ENCODE measurements around the gene SLC29A3.

Gene SLC29A3

GRCh38 chr10:71281646-71282322 lies 37.3 kb upstream of the SLC29A3 start:
- Histone ChIP-seq H2BK5ac (ENCODE audit: low read length) (peak overlapping the region; percentile 19), H2AFZ (ENCODE audit: low read length) (no peak overlapping the region), H3K18ac (ENCODE audit: low read length) (peak overlapping the region; percentile 27), H3K4ac (ENCODE audit: low read length) (no peak overlapping the region), H2BK12ac (ENCODE audit: low read length) (no peak overlapping the region), H4K91ac (ENCODE audit: low read depth, low read length, poor library complexity) (no peak overlapping the region), H3K23ac (ENCODE audit: low read depth, low read length, poor library complexity) (no peak overlapping the region), H3K27ac (replicated peaks; ENCODE audit: low read length) (no peak overlapping the region), H3K79me1 (ENCODE audit: low read depth, low read length) (peaks cover 7% of the 10 kb centered on the region), H3K4me3 (ENCODE audit: low read length in 2 of 2) (no peak overlapping the region), H3K9ac (ENCODE audit: low read depth, low read length, poor library complexity) (peak overlapping the region; percentile 12), H3K14ac (ENCODE audit: low read length) (no peak overlapping the region), H4K8ac (ENCODE audit: low read depth, low read length) (no peak overlapping the region), H3K9me3 (replicated peaks in 1 of 2; ENCODE audit: control insufficient read depth in 2 of 2, insufficient read depth in 1 of 2, low read depth in 1 of 2, low read length in 2 of 2) (no peaks in the 10 kb centered on the region), H2BK15ac (ENCODE audit: low read length) (no peak overlapping the region), H3K4me2 (ENCODE audit: insufficient read depth, low read length, poor library complexity, severe bottlenecking) (no peak overlapping the region), H2BK120ac (ENCODE audit: low read depth, low read length) (no peak overlapping the region), H3K27me3 (ENCODE audit: control insufficient read depth in 3 of 3, insufficient read depth in 3 of 3, low read depth in 1 of 3, low read length in 3 of 3) (peaks cover 0 to 3% (median 0%) of the 10 kb centered on the region in 3 experiments), H3K4me1 (ENCODE audit: control insufficient read depth in 2 of 2, insufficient read depth in 1 of 2, low read depth in 1 of 2, low read length in 2 of 2) (peaks cover 0 to 12% of the 10 kb centered on the region in 2 donors), H3K36me3 (replicated peaks in 1 of 2; ENCODE audit: control insufficient read depth in 2 of 2, insufficient read depth in 2 of 2, low read length in 2 of 2) (no peaks in the 10 kb centered on the region), H2AK5ac (ENCODE audit: low read depth, low read length) (peak overlapping the region; percentile 14)
- no CpG with 5 or more reads among the region's 8 CpGs for WGBS, 2 donors (ENCODE audit: extremely low coverage in 2 of 2, insufficient read length in 2 of 2, insufficient replicate concordance in 1 of 2)
- no peak for DNase-seq (ENCODE audit: low spot score)

GRCh38 chr10:71282323-71282680 lies 36.8 kb upstream of the SLC29A3 start:
- no peak overlapping the region for H3K4me2 ChIP-seq (ENCODE audit: insufficient read depth, low read length, poor library complexity, severe bottlenecking)
- H2BK120ac ChIP-seq (ENCODE audit: low read depth, low read length): no peak overlapping the region
- no peak overlapping the region for H2BK15ac ChIP-seq (ENCODE audit: low read length)
- H3K4me1 ChIP-seq (ENCODE audit: control insufficient read depth in 2 of 2, insufficient read depth in 1 of 2, low read depth in 1 of 2, low read length in 2 of 2): peaks cover 0 to 12% of the 10 kb centered on the region in 2 donors
- no peak overlapping the region for H3K23ac ChIP-seq (ENCODE audit: low read depth, low read length, poor library complexity)
- H3K4ac ChIP-seq (ENCODE audit: low read length): no peak overlapping the region
- H4K91ac ChIP-seq (ENCODE audit: low read depth, low read length, poor library complexity): no peak overlapping the region
- peak overlapping the region; percentile 12 for H3K9ac ChIP-seq (ENCODE audit: low read depth, low read length, poor library complexity)
- H3K27ac ChIP-seq (replicated peaks; ENCODE audit: low read length): no peak overlapping the region
- H2BK12ac ChIP-seq (ENCODE audit: low read length): no peak overlapping the region
- H3K36me3 ChIP-seq (replicated peaks in 1 of 2; ENCODE audit: control insufficient read depth in 2 of 2, insufficient read depth in 2 of 2, low read length in 2 of 2): no peaks in the 10 kb centered on the region
- no peak overlapping the region for H4K8ac ChIP-seq (ENCODE audit: low read depth, low read length)
- H3K4me3 ChIP-seq (ENCODE audit: low read length in 2 of 2): no peak overlapping the region
- peak overlapping the region; percentile 11 for H3K18ac ChIP-seq (ENCODE audit: low read length)
- H3K9me3 ChIP-seq (replicated peaks in 1 of 2; ENCODE audit: control insufficient read depth in 2 of 2, insufficient read depth in 1 of 2, low read depth in 1 of 2, low read length in 2 of 2): no peaks in the 10 kb centered on the region
- no peak overlapping the region for H3K14ac ChIP-seq (ENCODE audit: low read length)
- no peak overlapping the region for H2AFZ ChIP-seq (ENCODE audit: low read length)
- DNase-seq (ENCODE audit: low spot score): no peak
- peak overlapping the region; percentile 14 for H2AK5ac ChIP-seq (ENCODE audit: low read depth, low read length)
- H3K27me3 ChIP-seq (ENCODE audit: control insufficient read depth in 3 of 3, insufficient read depth in 3 of 3, low read depth in 1 of 3, low read length in 3 of 3): peaks cover 0 to 4% (median 0%) of the 10 kb centered on the region in 3 experiments
- peaks cover 7% of the 10 kb centered on the region for H3K79me1 ChIP-seq (ENCODE audit: low read depth, low read length)
- H2BK5ac ChIP-seq (ENCODE audit: low read length): peak overlapping the region; percentile 19
- no CpG with 5 or more reads among the region's 2 CpGs for WGBS, 2 donors (ENCODE audit: extremely low coverage in 2 of 2, insufficient read length in 2 of 2, insufficient replicate concordance in 1 of 2)

DNA sequence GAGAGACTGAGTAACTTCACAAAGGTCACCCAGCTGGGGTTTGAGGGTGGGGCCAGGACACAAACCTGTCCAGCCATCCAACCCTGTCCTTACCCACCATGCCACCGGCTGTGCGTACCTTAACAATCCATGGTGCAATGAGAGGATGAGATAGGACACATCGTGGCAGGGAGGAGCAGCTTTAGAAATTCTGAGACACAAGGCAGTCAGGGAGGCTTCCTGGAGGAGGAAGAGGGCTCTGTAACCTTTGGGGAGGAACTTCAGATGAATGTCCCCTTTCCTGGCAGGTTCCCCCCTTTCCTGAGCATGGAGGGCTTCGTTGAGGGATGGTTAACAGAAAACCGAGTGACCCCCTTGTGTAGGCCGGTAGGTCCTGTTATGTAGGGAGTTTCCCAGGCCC lies 35.6 kb upstream of the SLC29A3 start:
- Histone ChIP-seq H2BK12ac (ENCODE audit: low read length) (no peak overlapping the region), H4K91ac (ENCODE audit: low read depth, low read length, poor library complexity) (no peak overlapping the region), H3K4me3 (ENCODE audit: low read length in 2 of 2) (no peak overlapping the region), H3K4me2 (ENCODE audit: insufficient read depth, low read length, poor library complexity, severe bottlenecking) (no peak overlapping the region), H2AFZ (ENCODE audit: low read length) (no peak overlapping the region), H3K9ac (ENCODE audit: low read depth, low read length, poor library complexity) (no peak overlapping the region), H3K14ac (ENCODE audit: low read length) (no peak overlapping the region), H3K27me3 (ENCODE audit: control insufficient read depth in 3 of 3, insufficient read depth in 3 of 3, low read depth in 1 of 3, low read length in 3 of 3) (peaks cover 0 to 8% (median 2%) of the 10 kb centered on the region in 3 experiments), H3K18ac (ENCODE audit: low read length) (no peak overlapping the region), H4K8ac (ENCODE audit: low read depth, low read length) (no peak overlapping the region), H3K36me3 (replicated peaks in 1 of 2; ENCODE audit: control insufficient read depth in 2 of 2, insufficient read depth in 2 of 2, low read length in 2 of 2) (no peaks in the 10 kb centered on the region), H3K79me1 (ENCODE audit: low read depth, low read length) (peaks cover 9% of the 10 kb centered on the region), H3K4ac (ENCODE audit: low read length) (no peak overlapping the region), H3K4me1 (ENCODE audit: control insufficient read depth in 2 of 2, insufficient read depth in 1 of 2, low read depth in 1 of 2, low read length in 2 of 2) (peaks cover 0 to 10% of the 10 kb centered on the region in 2 donors), H3K9me3 (replicated peaks in 1 of 2; ENCODE audit: control insufficient read depth in 2 of 2, insufficient read depth in 1 of 2, low read depth in 1 of 2, low read length in 2 of 2) (peaks cover 0 to 2% of the 10 kb centered on the region in 2 donors), H2BK5ac (ENCODE audit: low read length) (no peak overlapping the region), H2BK120ac (ENCODE audit: low read depth, low read length) (no peak overlapping the region), H2AK5ac (ENCODE audit: low read depth, low read length) (no peak overlapping the region), H2BK15ac (ENCODE audit: low read length) (no peak overlapping the region), H3K23ac (ENCODE audit: low read depth, low read length, poor library complexity) (no peak overlapping the region), H3K27ac (replicated peaks; ENCODE audit: low read length) (no peak overlapping the region)
- WGBS, 2 donors (ENCODE audit: extremely low coverage in 2 of 2, insufficient read length in 2 of 2, insufficient replicate concordance in 1 of 2): no CpG with 5 or more reads among the region's 6 CpGs
- no peak for DNase-seq (ENCODE audit: low spot score)

- H3K79me1 ChIP-seq (ENCODE audit: low read depth, low read length): peaks cover 9% of the 10 kb centered on the region
- H3K36me3 ChIP-seq (replicated peaks in 1 of 2; ENCODE audit: control insufficient read depth in 2 of 2, insufficient read depth in 2 of 2, low read length in 2 of 2): no peaks in the 10 kb centered on the region
- peak overlapping the region; percentile 9 for H3K14ac ChIP-seq (ENCODE audit: low read length)
- no peak overlapping the region for H3K18ac ChIP-seq (ENCODE audit: low read length)
- H2BK12ac ChIP-seq (ENCODE audit: low read length): no peak overlapping the region
- peak overlapping the region; percentile 19 for H4K8ac ChIP-seq (ENCODE audit: low read depth, low read length)
- H3K27ac ChIP-seq (replicated peaks; ENCODE audit: low read length): no peak overlapping the region
- H3K4me1 ChIP-seq (ENCODE audit: control insufficient read depth in 2 of 2, insufficient read depth in 1 of 2, low read depth in 1 of 2, low read length in 2 of 2): peaks cover 0 to 6% of the 10 kb centered on the region in 2 donors
- no peak overlapping the region for H3K4me3 ChIP-seq (ENCODE audit: low read length in 2 of 2)
- no peak overlapping the region for H2BK15ac ChIP-seq (ENCODE audit: low read length)
- peak overlapping the region; percentile 96 for H3K23ac ChIP-seq (ENCODE audit: low read depth, low read length, poor library complexity)
- peak overlapping the region; percentile 92 for H2AK5ac ChIP-seq (ENCODE audit: low read depth, low read length)
- DNase-seq (ENCODE audit: low spot score): no peak
- peaks cover 0 to 2% of the 10 kb centered on the region in 2 donors for H3K9me3 ChIP-seq (replicated peaks in 1 of 2; ENCODE audit: control insufficient read depth in 2 of 2, insufficient read depth in 1 of 2, low read depth in 1 of 2, low read length in 2 of 2)
- no peak overlapping the region for H4K91ac ChIP-seq (ENCODE audit: low read depth, low read length, poor library complexity)
- no peak overlapping the region for H2AFZ ChIP-seq (ENCODE audit: low read length)
- H3K27me3 ChIP-seq (ENCODE audit: control insufficient read depth in 3 of 3, insufficient read depth in 3 of 3, low read depth in 1 of 3, low read length in 3 of 3): peaks cover 0 to 8% (median 2%) of the 10 kb centered on the region in 3 experiments
- peak overlapping the region; percentile 10 for H2BK120ac ChIP-seq (ENCODE audit: low read depth, low read length)
- H3K4ac ChIP-seq (ENCODE audit: low read length): no peak overlapping the region
- H3K9ac ChIP-seq (ENCODE audit: low read depth, low read length, poor library complexity): peak overlapping the region; percentile 66
- H3K4me2 ChIP-seq (ENCODE audit: insufficient read depth, low read length, poor library complexity, severe bottlenecking): no peak overlapping the region
- WGBS, 2 donors (ENCODE audit: extremely low coverage in 2 of 2, insufficient read length in 2 of 2, insufficient replicate concordance in 1 of 2): no CpG with 5 or more reads among the region's 10 CpGs
- peak overlapping the region; percentile 53 for H2BK5ac ChIP-seq (ENCODE audit: low read length)
Observed at GRCh38 chr10:71283876-71284275, 35.2 kb upstream of the SLC29A3 start.
